Dermis lymphatic vessel endothelial cell (primary cell): ENCODE results near the gene FXYD3. TPM values are rescaled to one million over a fixed set of nuclear protein-coding genes. Genes with fewer than 3 reads are reported as not detected.

ENCODE experiments used
- total RNA-seq: library from RNA; depleted of rRNA; stranded (reverse); fragments of >200 nt; gene quantifications from 2 replicates; pipeline ENCODE4 v1.2.1, GENCODE V29; 2014

The FXYD3 gene
- total RNA-seq = not detected in 2 replicates

GRCh38 chr19:35115177-35115951 is at the start of gene FXYD3:
TSS of gene FXYD3 (plus strand) at chr19:35115823. CDS start at chr19:35119377, 3,554 bp downstream.

GRCh38 chr19:35134601-35135242 is 19.1 kb downstream of the FXYD3 start, which contains the start of gene LGI4:
TSS of gene LGI4 (minus strand) at chr19:35135059. CDS start at chr19:35134680, 379 bp downstream.

GRCh38 chr19:35138305-35138892 is 22.8 kb downstream of the FXYD3 start, which contains the start of gene FXYD1:
TSS of gene FXYD1 (plus strand) at chr19:35138824. CDS start at chr19:35140080, 1,256 bp downstream.

GRCh38 chr19:35143231-35143715 is 27.6 kb downstream of the FXYD3 start, which contains the start of gene FXYD7:
TSS of gene FXYD7 (plus strand) at chr19:35143255. CDS start at chr19:35143334, 79 bp downstream.

GRCh38 chr19:35154525-35155406 is 39.1 kb downstream of the FXYD3 start, which contains the start of gene FXYD5:
TSS of gene FXYD5 (plus strand) at chr19:35154735. CDS start at chr19:35155551, 816 bp downstream.

Other genes starting within 250 kb of the FXYD3 start
- gene ZNF30, start 188.9 kb upstream of the FXYD3 start, total RNA-seq = 5.6 and 9.0 TPM in 2 replicates
- gene ZNF792, start 151.6 kb upstream of the FXYD3 start, total RNA-seq = 40.9 and 49.6 TPM in 2 replicates
- gene GRAMD1A, start 115.5 kb upstream of the FXYD3 start, total RNA-seq = 27.6 and 31.9 TPM in 2 replicates
- gene SCN1B, start 85.4 kb upstream of the FXYD3 start, total RNA-seq = 8.8 and 12.2 TPM in 2 replicates
- under 0.01 and 0.09 TPM in 2 replicates for gene HPN, start 74.1 kb upstream of the FXYD3 start, total RNA-seq
- gene LGI4, start 19.2 kb downstream of the FXYD3 start, total RNA-seq = not detected in 2 replicates
- not detected in 2 replicates for gene FXYD1, start 23.0 kb downstream of the FXYD3 start, total RNA-seq
- gene FXYD7, start 27.4 kb downstream of the FXYD3 start, total RNA-seq = not detected in 2 replicates
- gene FXYD5, start 38.9 kb downstream of the FXYD3 start, total RNA-seq = 22.2 and 27.3 TPM in 2 replicates
- not detected in 2 replicates for gene FAM187B, start 112.9 kb downstream of the FXYD3 start, total RNA-seq
- 0.34 and 3.5 TPM in 2 replicates for gene LSR, start 133.2 kb downstream of the FXYD3 start, total RNA-seq
- 35.2 and 43.8 TPM in 2 replicates for gene USF2, start 153.1 kb downstream of the FXYD3 start, total RNA-seq
- 0.17 and 0.22 TPM in 2 replicates for gene HAMP, start 166.7 kb downstream of the FXYD3 start, total RNA-seq
- gene MAG, start 176.3 kb downstream of the FXYD3 start, total RNA-seq = not detected in 2 replicates
- gene CD22, start 213.4 kb downstream of the FXYD3 start, total RNA-seq = 0.11 and 0.26 TPM in 2 replicates
- gene FFAR1, start 232.1 kb downstream of the FXYD3 start, total RNA-seq = not detected in 2 replicates
- gene FFAR3, start 242.6 kb downstream of the FXYD3 start, total RNA-seq = not detected in 2 replicates